ENCODE data around the gene LRRC27.

LRRC27 gene

GRCh38 chr10:132404911-132405462 lies 73.0 kb downstream of the LRRC27 start:
- DNase-seq, result no peak

- no peak for DNase-seq
Observed at GRCh38 chr10:132405463-132405991, 73.5 kb downstream of the LRRC27 start.

GRCh38 chr10:132406181-132406580 lies 74.2 kb downstream of the LRRC27 start:
- DNase-seq, result no peak

GRCh38 chr10:132406750-132407149 lies 74.8 kb downstream of the LRRC27 start:
- no peak for DNase-seq

GRCh38 chr10:132407243-132407746 lies 75.3 kb downstream of the LRRC27 start:
- DNase-seq, result peak; percentile 22

GRCh38 chr10:132407846-132408278 lies 75.9 kb downstream of the LRRC27 start:
- DNase-seq, result peak; percentile 50

- no peak for DNase-seq
Observed at GRCh38 chr10:132408367-132408781, 76.4 kb downstream of the LRRC27 start.

GRCh38 chr10:132408823-132409666 lies 77.1 kb downstream of the LRRC27 start:
- DNase-seq, result no peak

GRCh38 chr10:132409667-132410028 lies 77.7 kb downstream of the LRRC27 start:
- no peak for DNase-seq

- no peak for DNase-seq
Observed at GRCh38 chr10:132410056-132410778, 78.2 kb downstream of the LRRC27 start.

GRCh38 chr10:132410779-132411532 lies 79.0 kb downstream of the LRRC27 start:
- DNase-seq, result no peak

- no peak for DNase-seq
Observed at GRCh38 chr10:132411561-132412253, 79.7 kb downstream of the LRRC27 start.

GRCh38 chr10:132412316-132413192 lies 80.6 kb downstream of the LRRC27 start:
- no peak for DNase-seq

- DNase-seq, result no peak
Observed at GRCh38 chr10:132413226-132414205, 81.5 kb downstream of the LRRC27 start.

- DNase-seq, result no peak
Observed at GRCh38 chr10:132414402-132415016, 82.5 kb downstream of the LRRC27 start.

GRCh38 chr10:132415255-132415654 lies 83.3 kb downstream of the LRRC27 start:
- no peak for DNase-seq

GRCh38 chr10:132415956-132416355 lies 84.0 kb downstream of the LRRC27 start:
- DNase-seq, result no peak

- DNase-seq, result no peak
Observed at GRCh38 chr10:132416566-132417256, 84.7 kb downstream of the LRRC27 start.

Data from NCI-H774 (cell line).